Measurements from ENCODE around the gene NKAIN1.

DNA sequence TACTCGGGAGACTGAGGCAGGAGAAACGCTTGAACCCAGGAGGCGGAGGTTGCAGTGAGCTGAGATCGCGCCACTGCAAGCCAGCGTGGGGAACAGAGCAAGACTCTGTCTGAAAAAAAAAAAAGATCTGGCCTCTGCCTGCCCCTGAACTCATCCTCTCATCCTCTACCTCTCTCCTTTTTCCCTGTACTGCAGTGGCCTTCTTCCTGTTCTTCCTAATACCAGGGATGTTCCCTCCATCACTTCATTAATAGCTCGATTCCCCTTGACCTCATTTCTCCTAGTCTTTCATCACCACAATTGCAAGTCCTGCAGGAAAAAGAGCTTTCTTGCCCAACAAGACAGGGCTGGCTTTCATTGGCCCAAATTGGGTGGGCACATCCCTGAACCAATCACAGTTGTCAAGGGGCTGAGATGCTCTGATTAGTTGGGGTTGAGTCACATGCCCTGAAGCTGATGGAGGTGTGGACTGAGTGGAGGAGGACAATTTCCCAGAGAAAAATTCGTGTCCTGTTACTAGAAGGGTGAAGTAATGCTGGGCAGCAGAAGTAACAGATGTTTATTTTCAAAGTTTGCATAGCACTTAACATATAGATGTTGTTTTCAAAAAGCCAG is 87.4 kb downstream of the NKAIN1 start:
- TF ChIP-seq PRDM1 (tag by site-specific recombination; IDR thresholded peaks at IDR 0.05) (no peak), CTCF (tag by site-specific recombination; IDR thresholded peaks at IDR 0.05) (no peak), SALL2 (tag by site-specific recombination; IDR thresholded peaks at IDR 0.05; ENCODE audit: borderline replicate concordance) (no peak), FEZF1 (tag by site-specific recombination; IDR thresholded peaks at IDR 0.05) (no peak)
- TF ChIP-seq, protein P1, sequence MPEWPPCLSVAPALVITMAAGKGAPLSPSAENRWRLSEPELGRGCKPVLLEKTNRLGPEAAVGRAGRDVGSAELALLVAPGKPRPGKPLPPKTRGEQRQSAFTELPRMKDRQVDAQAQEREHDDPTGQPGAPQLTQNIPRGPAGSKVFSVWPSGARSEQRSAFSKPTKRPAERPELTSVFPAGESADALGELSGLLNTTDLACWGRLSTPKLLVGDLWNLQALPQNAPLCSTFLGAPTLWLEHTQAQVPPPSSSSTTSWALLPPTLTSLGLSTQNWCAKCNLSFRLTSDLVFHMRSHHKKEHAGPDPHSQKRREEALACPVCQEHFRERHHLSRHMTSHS (tag by site-specific recombination; IDR thresholded peaks at IDR 0.05): no peak

All from HEK293 (cell line).